ENCODE measurements around the gene MYMX.
A peak's percentile ranks its signal among the peaks of the same experiment; 100 is the strongest.

MYMX gene

DNA sequence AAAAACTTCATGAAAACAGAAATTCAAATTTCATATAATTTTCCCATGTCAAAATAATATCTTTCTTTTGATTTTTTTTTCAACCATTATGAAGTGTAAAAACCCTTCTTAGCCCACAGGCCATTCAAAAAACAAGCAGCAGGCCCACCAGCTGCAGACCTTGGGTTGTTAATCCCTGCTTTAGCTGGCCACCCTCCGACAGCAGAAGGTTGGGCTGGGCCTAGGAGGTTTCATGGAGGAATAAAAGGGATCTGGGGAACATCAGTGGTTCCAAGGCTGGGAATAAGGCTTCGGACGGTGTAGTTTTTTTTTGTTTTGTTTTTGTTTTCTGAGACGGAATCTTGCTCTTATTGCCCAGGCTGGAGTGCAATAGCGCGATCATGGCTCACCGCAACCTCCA, 26.6 kb downstream of the MYMX start:
- no peak overlapping the region for H3K9ac ChIP-seq (ENCODE audit: low read depth, low read length)
- peaks cover 11% of the 10 kb centered on the region for H3K4me1 ChIP-seq (ENCODE audit: insufficient read depth, low read length)
- no peaks in the 10 kb centered on the region for H3K9me3 ChIP-seq (ENCODE audit: control insufficient read depth, insufficient read depth, low read length)
- peaks cover 7% of the 10 kb centered on the region for H3K36me3 ChIP-seq (ENCODE audit: insufficient read depth, low read length)

GRCh38 chr6:44245391-44245911, 28.7 kb downstream of the MYMX start:
- peaks cover 28% of the 10 kb centered on the region for H3K36me3 ChIP-seq (ENCODE audit: insufficient read depth, low read length)
- peaks cover 8% of the 10 kb centered on the region for H3K4me1 ChIP-seq (ENCODE audit: insufficient read depth, low read length)
- no peaks in the 10 kb centered on the region for H3K9me3 ChIP-seq (ENCODE audit: control insufficient read depth, insufficient read depth, low read length)
- H3K9ac ChIP-seq (ENCODE audit: low read depth, low read length), result peak overlapping the region; percentile 43

DNA sequence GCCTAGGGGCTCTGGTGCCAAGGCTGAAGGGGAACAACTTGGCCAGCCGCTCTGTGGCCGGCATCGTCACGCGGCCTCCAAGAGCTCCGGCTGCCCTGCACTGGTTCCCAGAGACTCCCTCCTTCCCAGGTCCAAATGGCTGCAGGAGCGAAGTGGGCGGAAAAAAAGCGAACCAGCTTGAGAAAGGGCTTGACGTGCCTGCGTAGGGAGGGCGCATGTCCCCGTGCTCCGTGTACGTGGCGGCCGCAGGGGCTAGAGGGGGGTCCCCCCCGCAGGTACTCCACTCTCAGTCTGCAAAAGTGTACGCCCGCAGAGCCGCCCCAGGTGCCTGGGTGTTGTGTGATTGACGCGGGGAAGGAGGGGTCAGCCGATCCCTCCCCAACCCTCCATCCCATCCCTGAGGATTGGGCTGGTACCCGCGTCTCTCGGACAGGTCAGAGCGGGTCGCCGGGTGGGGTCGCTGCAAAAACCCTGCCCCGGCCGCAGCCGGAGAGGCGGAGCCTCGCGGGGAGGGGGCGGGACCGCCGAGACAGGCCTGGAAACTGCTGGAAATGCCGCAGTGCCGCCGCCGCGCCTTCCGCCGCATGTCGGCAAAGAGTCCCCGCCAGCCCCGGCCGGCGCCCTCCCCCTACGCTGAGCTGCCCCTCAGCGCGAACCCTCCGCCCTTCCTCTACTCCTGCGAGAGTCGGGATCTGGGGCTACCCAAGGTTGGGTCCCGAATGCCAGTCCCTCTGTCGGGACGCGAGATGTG, 29.4 kb downstream of the MYMX start:
- H3K4me1 ChIP-seq (ENCODE audit: insufficient read depth, low read length), result peaks cover 8% of the 10 kb centered on the region
- peaks cover 34% of the 10 kb centered on the region for H3K36me3 ChIP-seq (ENCODE audit: insufficient read depth, low read length)
- H3K9me3 ChIP-seq (ENCODE audit: control insufficient read depth, insufficient read depth, low read length), result no peaks in the 10 kb centered on the region
- H3K9ac ChIP-seq (ENCODE audit: low read depth, low read length), result peak overlapping the region; percentile 94

DNA sequence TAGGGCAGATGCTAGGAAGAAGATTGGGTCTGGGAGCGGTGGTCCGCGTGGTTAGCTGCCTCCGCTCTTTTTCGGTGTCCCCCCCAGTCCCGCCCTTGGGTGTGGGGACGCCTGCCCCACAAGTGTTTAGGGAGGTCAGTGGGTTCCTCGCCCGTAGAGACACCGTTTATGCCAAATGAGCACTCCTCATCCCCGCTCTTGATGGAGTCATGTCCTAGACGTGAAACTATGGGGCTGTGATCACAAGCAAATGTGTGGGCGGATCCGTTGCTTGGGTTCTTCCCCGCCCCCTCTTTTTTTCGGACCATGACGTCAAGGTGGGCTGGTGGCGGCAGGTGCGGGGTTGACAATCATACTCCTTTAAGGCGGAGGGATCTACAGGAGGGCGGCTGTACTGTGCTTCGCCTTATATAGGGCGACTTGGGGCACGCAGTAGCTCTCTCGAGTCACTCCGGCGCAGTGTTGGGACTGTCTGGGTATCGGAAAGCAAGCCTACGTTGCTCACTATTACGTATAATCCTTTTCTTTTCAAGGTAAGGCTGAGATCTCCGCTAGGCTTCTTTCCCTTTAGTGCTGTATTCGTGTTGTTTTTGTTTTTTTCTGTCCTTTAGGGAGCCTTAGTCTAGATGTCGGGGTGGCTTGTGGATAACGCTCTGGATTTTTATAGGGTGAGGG, 30.1 kb downstream of the MYMX start, which contains the start of gene HSP90AB1:
HSP90AB1 (plus strand) TSS at position 439 of the 675 bp plus-strand sequence. CDS start 1,529 bp downstream, outside the sequence.
- Histone ChIP-seq H3K4me1 (ENCODE audit: insufficient read depth, low read length) (peaks cover 8% of the 10 kb centered on the region), H3K36me3 (ENCODE audit: insufficient read depth, low read length) (peaks cover 41% of the 10 kb centered on the region), H3K9ac (ENCODE audit: low read depth, low read length) (peak within 1 kb of the TSS; percentile 94), H3K9me3 (ENCODE audit: control insufficient read depth, insufficient read depth, low read length) (no peaks in the 10 kb centered on the region)

DNA sequence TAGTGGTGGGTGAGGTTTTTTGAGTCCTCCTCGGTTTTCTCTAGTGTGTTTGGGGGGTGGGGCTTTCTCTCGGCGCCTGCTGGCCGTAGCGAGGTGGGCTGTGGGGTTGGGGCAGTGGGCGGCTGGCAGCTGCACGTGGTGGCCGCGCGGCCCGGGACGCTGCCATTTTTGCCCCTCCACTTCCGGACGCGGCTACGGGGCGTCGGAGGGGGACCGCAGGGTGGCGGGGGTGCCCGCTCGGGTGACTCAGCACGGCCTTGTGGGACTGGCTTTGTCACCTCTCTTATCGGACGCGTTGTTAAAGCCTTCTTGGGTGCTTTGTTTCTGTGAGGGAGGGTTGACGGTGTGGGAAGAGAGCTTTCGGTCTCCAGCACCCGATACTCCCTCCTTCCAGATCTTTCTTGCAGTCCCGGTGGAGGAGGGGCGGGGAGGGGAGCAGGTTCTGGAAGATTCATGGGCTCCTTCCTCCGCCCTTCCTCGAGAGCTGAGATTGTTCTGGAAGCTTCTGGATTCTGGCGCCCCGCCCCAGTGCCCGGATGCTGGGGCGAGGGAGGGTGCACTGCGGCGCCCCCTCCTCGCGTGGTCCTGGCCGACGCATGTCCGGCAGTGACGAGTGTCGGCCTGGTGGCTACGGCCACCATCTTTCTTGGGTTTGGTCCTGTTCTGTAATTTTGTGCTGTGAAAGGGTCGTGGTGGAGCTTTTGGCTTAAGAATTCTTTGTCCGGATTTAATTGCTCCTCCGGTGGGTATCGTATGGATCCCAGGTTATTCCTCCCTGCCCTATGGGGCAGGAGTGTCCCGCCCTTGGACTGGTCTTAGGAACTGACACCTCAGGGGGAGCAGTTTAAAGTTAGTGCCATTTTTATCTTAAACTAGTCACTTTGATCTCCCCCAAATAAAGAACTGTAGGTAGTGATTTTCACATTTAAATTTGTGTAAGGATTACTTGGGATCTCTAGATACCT, 30.9 kb downstream of the MYMX start:
- Histone ChIP-seq H3K9ac (ENCODE audit: low read depth, low read length) (peak overlapping the region; percentile 94), H3K4me1 (ENCODE audit: insufficient read depth, low read length) (peaks cover 8% of the 10 kb centered on the region), H3K36me3 (ENCODE audit: insufficient read depth, low read length) (peaks cover 47% of the 10 kb centered on the region), H3K9me3 (ENCODE audit: control insufficient read depth, insufficient read depth, low read length) (no peaks in the 10 kb centered on the region)

DNA sequence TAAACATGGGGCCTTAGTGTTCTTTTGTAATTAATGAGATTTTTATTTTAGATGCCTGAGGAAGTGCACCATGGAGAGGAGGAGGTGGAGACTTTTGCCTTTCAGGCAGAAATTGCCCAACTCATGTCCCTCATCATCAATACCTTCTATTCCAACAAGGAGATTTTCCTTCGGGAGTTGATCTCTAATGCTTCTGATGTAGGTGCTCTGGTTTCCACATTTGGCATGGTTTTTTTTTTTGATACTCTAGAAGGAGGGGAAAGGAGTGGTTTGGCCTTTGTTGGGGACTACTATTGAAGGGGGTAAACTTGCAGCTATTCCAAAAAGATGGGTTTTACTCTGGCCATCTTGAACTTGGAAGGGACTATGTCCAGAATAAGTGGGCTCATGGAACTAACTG, 31.9 kb downstream of the MYMX start:
- no peaks in the 10 kb centered on the region for H3K9me3 ChIP-seq (ENCODE audit: control insufficient read depth, insufficient read depth, low read length)
- peak overlapping the region; percentile 94 for H3K9ac ChIP-seq (ENCODE audit: low read depth, low read length)
- peaks cover 8% of the 10 kb centered on the region for H3K4me1 ChIP-seq (ENCODE audit: insufficient read depth, low read length)
- peaks cover 50% of the 10 kb centered on the region for H3K36me3 ChIP-seq (ENCODE audit: insufficient read depth, low read length)

DNA sequence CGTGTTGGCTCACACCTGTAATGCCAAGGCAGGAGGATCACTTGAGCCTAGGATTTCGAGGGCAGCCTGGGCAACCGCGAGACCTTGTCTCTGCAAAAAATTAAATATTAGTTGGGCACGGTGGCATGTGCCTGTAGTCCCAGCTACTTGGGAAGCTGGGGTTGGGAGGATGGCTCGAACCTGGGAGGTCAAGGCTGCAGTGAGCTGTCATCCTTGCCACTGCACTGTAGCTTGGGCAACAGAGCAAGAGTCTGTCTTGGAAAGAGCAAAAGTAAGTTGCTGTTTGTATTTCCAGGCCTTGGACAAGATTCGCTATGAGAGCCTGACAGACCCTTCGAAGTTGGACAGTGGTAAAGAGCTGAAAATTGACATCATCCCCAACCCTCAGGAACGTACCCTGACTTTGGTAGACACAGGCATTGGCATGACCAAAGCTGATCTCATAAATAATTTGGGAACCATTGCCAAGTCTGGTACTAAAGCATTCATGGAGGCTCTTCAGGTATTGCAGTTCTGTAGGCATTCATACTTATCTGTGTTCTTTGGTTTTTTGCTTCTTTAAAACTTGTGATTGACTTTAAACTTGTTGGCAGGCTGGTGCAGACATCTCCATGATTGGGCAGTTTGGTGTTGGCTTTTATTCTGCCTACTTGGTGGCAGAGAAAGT, 32.5 kb downstream of the MYMX start:
- peaks cover 54% of the 10 kb centered on the region for H3K36me3 ChIP-seq (ENCODE audit: insufficient read depth, low read length)
- H3K9me3 ChIP-seq (ENCODE audit: control insufficient read depth, insufficient read depth, low read length), result no peaks in the 10 kb centered on the region
- peaks cover 8% of the 10 kb centered on the region for H3K4me1 ChIP-seq (ENCODE audit: insufficient read depth, low read length)
- H3K9ac ChIP-seq (ENCODE audit: low read depth, low read length), result 0 out of 2 replicates have a peak overlapping the region, but pooled peaks have one; percentile 94

- Histone ChIP-seq H3K4me1 (ENCODE audit: insufficient read depth, low read length) (peaks cover 4% of the 10 kb centered on the region; the same call in 1 of the 2 replicates), H3K36me3 (ENCODE audit: insufficient read depth, low read length) (peaks cover 54% of the 10 kb centered on the region), H3K9me3 (ENCODE audit: control insufficient read depth, insufficient read depth, low read length) (no peaks in the 10 kb centered on the region), H3K9ac (ENCODE audit: low read depth, low read length) (no peak overlapping the region)
Observed at GRCh38 chr6:44250067-44250717, 33.5 kb downstream of the MYMX start.

DNA sequence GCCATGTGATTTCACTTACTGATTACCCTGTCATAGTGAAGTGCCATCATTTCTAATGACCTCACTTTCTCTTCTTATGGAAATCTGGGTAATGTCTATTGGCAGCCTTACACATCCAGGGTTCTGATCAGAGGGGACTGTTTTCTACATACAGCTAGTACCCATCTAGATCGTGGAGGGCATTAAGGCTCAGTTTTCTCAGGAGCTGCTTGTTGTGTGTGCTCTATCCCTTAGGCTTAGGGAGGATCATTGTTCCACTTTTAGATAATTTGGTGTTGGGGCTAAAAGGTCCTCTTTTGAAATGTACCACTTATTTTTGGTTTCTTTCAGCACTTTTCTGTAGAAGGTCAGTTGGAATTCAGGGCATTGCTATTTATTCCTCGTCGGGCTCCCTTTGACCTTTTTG, 34.0 kb downstream of the MYMX start:
- no peaks in the 10 kb centered on the region; the same call in 1 of the 2 replicates for H3K4me1 ChIP-seq (ENCODE audit: insufficient read depth, low read length)
- H3K9ac ChIP-seq (ENCODE audit: low read depth, low read length), result no peak overlapping the region
- H3K9me3 ChIP-seq (ENCODE audit: control insufficient read depth, insufficient read depth, low read length), result no peaks in the 10 kb centered on the region
- H3K36me3 ChIP-seq (ENCODE audit: insufficient read depth, low read length), result peaks cover 54% of the 10 kb centered on the region

DNA sequence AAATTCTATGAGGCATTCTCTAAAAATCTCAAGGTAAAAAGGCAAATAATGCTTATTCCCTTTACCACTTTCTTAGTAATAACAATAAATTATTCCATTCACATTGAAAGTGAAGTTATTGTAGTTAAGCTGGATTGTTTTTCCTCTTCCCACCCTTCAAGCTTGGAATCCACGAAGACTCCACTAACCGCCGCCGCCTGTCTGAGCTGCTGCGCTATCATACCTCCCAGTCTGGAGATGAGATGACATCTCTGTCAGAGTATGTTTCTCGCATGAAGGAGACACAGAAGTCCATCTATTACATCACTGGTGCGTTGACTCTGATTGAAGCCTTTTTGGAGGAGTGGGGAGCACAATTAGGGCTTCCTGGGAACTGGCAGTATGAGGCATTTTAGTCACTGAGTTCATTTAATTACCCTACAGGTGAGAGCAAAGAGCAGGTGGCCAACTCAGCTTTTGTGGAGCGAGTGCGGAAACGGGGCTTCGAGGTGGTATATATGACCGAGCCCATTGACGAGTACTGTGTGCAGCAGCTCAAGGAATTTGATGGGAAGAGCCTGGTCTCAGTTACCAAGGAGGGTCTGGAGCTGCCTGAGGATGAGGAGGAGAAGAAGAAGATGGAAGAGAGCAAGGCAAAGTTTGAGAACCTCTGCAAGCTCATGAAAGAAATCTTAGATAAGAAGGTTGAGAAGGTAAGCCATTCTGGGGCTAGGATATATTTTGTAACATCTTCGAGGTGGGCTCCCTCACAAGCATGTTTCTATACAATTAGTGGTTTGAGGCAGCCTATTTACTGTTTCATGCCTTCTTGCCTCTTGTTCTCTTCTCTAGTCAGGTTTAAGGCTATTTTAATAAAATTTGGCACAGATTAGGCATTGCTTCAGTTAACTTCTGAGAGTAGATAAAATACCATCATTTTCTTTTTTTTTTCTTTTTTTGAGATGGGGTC, 35.1 kb downstream of the MYMX start:
- Histone ChIP-seq H3K4me1 (ENCODE audit: insufficient read depth, low read length) (no peaks in the 10 kb centered on the region; the same call in 1 of the 2 replicates), H3K9me3 (ENCODE audit: control insufficient read depth, insufficient read depth, low read length) (no peaks in the 10 kb centered on the region), H3K9ac (ENCODE audit: low read depth, low read length) (no peak overlapping the region), H3K36me3 (ENCODE audit: insufficient read depth, low read length) (peaks cover 54% of the 10 kb centered on the region)

DNA sequence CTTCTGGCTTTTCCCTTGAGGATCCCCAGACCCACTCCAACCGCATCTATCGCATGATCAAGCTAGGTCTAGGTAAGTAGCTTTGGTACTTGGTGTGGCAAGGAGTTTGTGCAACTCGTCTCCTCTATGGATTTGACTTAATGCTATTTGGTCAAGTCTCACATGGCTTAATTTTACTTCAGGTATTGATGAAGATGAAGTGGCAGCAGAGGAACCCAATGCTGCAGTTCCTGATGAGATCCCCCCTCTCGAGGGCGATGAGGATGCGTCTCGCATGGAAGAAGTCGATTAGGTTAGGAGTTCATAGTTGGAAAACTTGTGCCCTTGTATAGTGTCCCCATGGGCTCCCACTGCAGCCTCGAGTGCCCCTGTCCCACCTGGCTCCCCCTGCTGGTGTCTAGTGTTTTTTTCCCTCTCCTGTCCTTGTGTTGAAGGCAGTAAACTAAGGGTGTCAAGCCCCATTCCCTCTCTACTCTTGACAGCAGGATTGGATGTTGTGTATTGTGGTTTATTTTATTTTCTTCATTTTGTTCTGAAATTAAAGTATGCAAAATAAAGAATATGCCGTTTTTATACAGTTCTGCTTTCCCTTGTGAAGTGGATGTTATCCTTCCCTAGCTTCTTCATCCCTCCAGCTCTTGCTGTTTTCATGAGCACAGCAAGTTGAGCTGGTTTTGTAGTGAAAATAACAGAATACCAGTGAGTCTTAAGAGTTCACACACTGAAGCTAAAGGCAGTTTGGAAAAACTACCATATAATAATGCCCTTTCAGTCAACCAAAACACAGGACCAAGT, 36.8 kb downstream of the MYMX start:
- no peak overlapping the region for H3K9ac ChIP-seq (ENCODE audit: low read depth, low read length)
- peaks cover 3% of the 10 kb centered on the region; the same call in 1 of the 2 replicates for H3K4me1 ChIP-seq (ENCODE audit: insufficient read depth, low read length)
- H3K36me3 ChIP-seq (ENCODE audit: insufficient read depth, low read length), result peaks cover 46% of the 10 kb centered on the region
- H3K9me3 ChIP-seq (ENCODE audit: control insufficient read depth, insufficient read depth, low read length), result no peaks in the 10 kb centered on the region
